DOHH2 (cell line): ENCODE results near the gene LITAF.

Experiments
- EZH2phosphoT487 ChIP-seq: fragments of 200-600 bp; sonication (generic); IDR thresholded peaks from 2 replicates; pipeline ENCODE4 v1.6.1; 2017; ENCODE audit warnings: borderline replicate concordance, mild to moderate bottlenecking, antibody characterized with exemption, low read length, moderate library complexity, mixed read lengths
- TF ChIP-seq, protein P1 (sequence below): fragments of 200-600 bp; sonication (generic); IDR thresholded peaks from one replicate; pipeline ENCODE4 v1.5.1; 2014; ENCODE audit warnings: antibody characterized with exemption, mild to moderate bottlenecking, low read depth, low read length; ENCODE audit not compliant: poor library complexity, severe bottlenecking

DNA sequence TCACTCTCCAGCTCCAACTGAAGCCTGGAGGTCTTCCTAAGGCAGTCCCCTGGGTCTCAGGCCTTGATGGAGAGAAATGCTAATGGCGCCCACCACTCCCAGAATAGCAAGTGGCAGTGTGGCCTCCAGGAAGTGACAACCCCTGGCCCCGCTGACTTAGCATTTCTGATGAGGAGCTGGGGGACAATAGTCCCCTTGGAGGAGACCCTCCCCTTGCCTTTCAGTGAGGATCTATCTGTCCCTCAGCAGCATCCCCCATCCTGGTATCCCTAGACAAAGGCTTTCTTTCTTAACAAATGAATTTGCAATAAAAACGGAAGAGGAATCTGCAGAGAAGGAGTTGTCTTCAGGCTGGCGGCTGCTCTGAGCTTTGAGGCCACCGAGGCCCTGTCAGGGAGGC is 68.8 kb downstream of the LITAF start:
- TF ChIP-seq, protein P1, sequence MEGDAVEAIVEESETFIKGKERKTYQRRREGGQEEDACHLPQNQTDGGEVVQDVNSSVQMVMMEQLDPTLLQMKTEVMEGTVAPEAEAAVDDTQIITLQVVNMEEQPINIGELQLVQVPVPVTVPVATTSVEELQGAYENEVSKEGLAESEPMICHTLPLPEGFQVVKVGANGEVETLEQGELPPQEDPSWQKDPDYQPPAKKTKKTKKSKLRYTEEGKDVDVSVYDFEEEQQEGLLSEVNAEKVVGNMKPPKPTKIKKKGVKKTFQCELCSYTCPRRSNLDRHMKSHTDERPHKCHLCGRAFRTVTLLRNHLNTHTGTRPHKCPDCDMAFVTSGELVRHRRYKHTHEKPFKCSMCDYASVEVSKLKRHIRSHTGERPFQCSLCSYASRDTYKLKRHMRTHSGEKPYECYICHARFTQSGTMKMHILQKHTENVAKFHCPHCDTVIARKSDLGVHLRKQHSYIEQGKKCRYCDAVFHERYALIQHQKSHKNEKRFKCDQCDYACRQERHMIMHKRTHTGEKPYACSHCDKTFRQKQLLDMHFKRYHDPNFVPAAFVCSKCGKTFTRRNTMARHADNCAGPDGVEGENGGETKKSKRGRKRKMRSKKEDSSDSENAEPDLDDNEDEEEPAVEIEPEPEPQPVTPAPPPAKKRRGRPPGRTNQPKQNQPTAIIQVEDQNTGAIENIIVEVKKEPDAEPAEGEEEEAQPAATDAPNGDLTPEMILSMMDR: no peak
- no peak for TF ChIP-seq EZH2phosphoT487
